Liver (tissue), 9 donors: ENCODE data around the gene RPTOR. TPM values are rescaled to one million over a fixed set of nuclear protein-coding genes. Genes with fewer than 3 reads are reported as not detected.

Experiments
- DNase-seq: peaks from one replicate; pipeline ENCODE4 v3.0.0-alpha.2; 2017; ENCODE audit warnings: low spot score
- H3K27ac ChIP-seq, 2 donors: one replicate each; pipeline ENCODE4 v1.7.0; 2013; ENCODE audit warnings: inconsistent platforms in 2 of 2, low read length in 2 of 2, control low read depth in 1 of 2, low read depth in 1 of 2, mild to moderate bottlenecking in 1 of 2
- H3K27me3 ChIP-seq, 4 donors: one replicate each; pipeline versions ENCODE4 v1.6.1 to v1.7.0; 2013; ENCODE audit warnings: low read length in 3 of 4, inconsistent platforms in 1 of 4, mild to moderate bottlenecking in 1 of 4, moderate library complexity in 1 of 4; ENCODE audit not compliant: control insufficient read depth in 4 of 4, insufficient read depth in 4 of 4
- H3K36me3 ChIP-seq, 4 donors: one replicate each; pipeline versions ENCODE4 v1.6.1 to v1.7.0; 2013; ENCODE audit warnings: low read length in 3 of 4, mild to moderate bottlenecking in 3 of 4, low read depth in 1 of 4, moderate library complexity in 1 of 4; ENCODE audit not compliant: control insufficient read depth in 4 of 4, insufficient read depth in 3 of 4
- H3K4me1 ChIP-seq, 4 donors: one replicate each; pipeline versions ENCODE4 v1.6.1 to v1.7.0; 2013; ENCODE audit warnings: low read length in 3 of 4, mild to moderate bottlenecking in 3 of 4, moderate library complexity in 1 of 4; ENCODE audit not compliant: control insufficient read depth in 4 of 4, insufficient read depth in 4 of 4
- H3K4me3 ChIP-seq, 3 donors: one replicate each; pipeline versions ENCODE4 v1.6.1 to v1.7.0; 2013; ENCODE audit warnings: low read length in 3 of 3, control low read depth in 1 of 3, low read depth in 1 of 3, mild to moderate bottlenecking in 1 of 3
- H3K9ac ChIP-seq, 2 donors: one replicate each; pipeline ENCODE4 v1.7.0; 2013; ENCODE audit warnings: low read length in 2 of 2, mild to moderate bottlenecking in 2 of 2, moderate library complexity in 2 of 2, control low read depth in 1 of 2, low read depth in 1 of 2
- H3K9me3 ChIP-seq, 4 donors: one replicate each; pipeline versions ENCODE4 v1.6.1 to v1.7.0; 2013; ENCODE audit warnings: low read length in 3 of 4; ENCODE audit not compliant: control insufficient read depth in 4 of 4
- ATF3 ChIP-seq: IDR thresholded peaks from 2 replicates; pipeline ENCODE4 v1.6.1; 2016; ENCODE audit warnings: antibody characterized with exemption
- CTCF ChIP-seq: fragments of 150-350 bp; IDR thresholded peaks from 2 replicates; pipeline ENCODE4 v1.5.1; 2017; ENCODE audit warnings: improper control_type of control experiment, low read depth, low read length; ENCODE audit not compliant: missing input control
- EGR1 ChIP-seq, 2 donors: IDR thresholded peaks; 2 replicates each; pipeline ENCODE4 v1.6.1; 2016 to 2018; ENCODE audit warnings: antibody characterized with exemption in 2 of 2, low read depth in 2 of 2
- FOXA2 ChIP-seq: IDR thresholded peaks from 2 replicates; pipeline ENCODE4 v1.6.1; 2016; ENCODE audit warnings: antibody characterized with exemption
- GABPA ChIP-seq, 2 donors: IDR thresholded peaks in 1 of 2; conservative IDR thresholded peaks in 1 of 2; 2 replicates each; pipeline ENCODE4 v1.6.1; 2016; ENCODE audit warnings: antibody characterized with exemption in 2 of 2, mild to moderate bottlenecking in 1 of 2, moderate library complexity in 1 of 2
- HNF4A ChIP-seq, 2 donors: conservative IDR thresholded peaks; 2 replicates each; pipeline ENCODE4 v1.6.1; 2016; ENCODE audit warnings: antibody characterized with exemption in 2 of 2, mild to moderate bottlenecking in 2 of 2
- HNF4G ChIP-seq: IDR thresholded peaks from 2 replicates; pipeline ENCODE4 v1.6.1; 2016; ENCODE audit warnings: antibody characterized with exemption
- JUND ChIP-seq, 2 donors: IDR thresholded peaks; 2 replicates each; pipeline ENCODE4 v1.6.1; 2016; ENCODE audit warnings: antibody characterized with exemption in 2 of 2
- MAX ChIP-seq: IDR thresholded peaks from 2 replicates; pipeline ENCODE4 v1.6.1; 2016; ENCODE audit warnings: antibody characterized with exemption
- NR2F2 ChIP-seq: IDR thresholded peaks from 2 replicates; pipeline ENCODE4 v1.6.1; 2016; ENCODE audit warnings: antibody characterized with exemption
- RAD21 ChIP-seq, 2 donors: IDR thresholded peaks; 2 replicates each; pipeline ENCODE4 v1.6.1; 2016; ENCODE audit warnings: antibody characterized with exemption in 2 of 2, mild to moderate bottlenecking in 2 of 2
- REST ChIP-seq: IDR thresholded peaks from 2 replicates; pipeline ENCODE4 v1.6.1; 2016; ENCODE audit warnings: antibody characterized with exemption, mild to moderate bottlenecking
- RXRA ChIP-seq, 2 donors: IDR thresholded peaks; 2 replicates each; pipeline ENCODE4 v1.6.1; 2017 to 2018; ENCODE audit warnings: antibody characterized with exemption in 2 of 2, mild to moderate bottlenecking in 1 of 2
- SP1 ChIP-seq: IDR thresholded peaks from 2 replicates; pipeline ENCODE4 v1.6.1; 2018; ENCODE audit warnings: antibody characterized with exemption, mild to moderate bottlenecking
- TAF1 ChIP-seq: conservative IDR thresholded peaks from 2 replicates; pipeline ENCODE4 v1.6.1; 2016; ENCODE audit warnings: antibody characterized with exemption, mild to moderate bottlenecking
- YY1 ChIP-seq: IDR thresholded peaks from 2 replicates; pipeline ENCODE4 v1.6.1; 2016; ENCODE audit warnings: antibody characterized with exemption, mild to moderate bottlenecking
- ZBTB33 ChIP-seq: IDR thresholded peaks from 2 replicates; pipeline ENCODE4 v1.6.1; 2016; ENCODE audit warnings: antibody characterized with exemption
- WGBS: extraction: QIAGEN DNeasy Blood & Tissue Kit; methylation state at CpG from one replicate; pipeline ENCODE4 v1.1.7; 2013; 5-methylcytosine and 5-hydroxymethylcytosine counted together
- polyA plus RNA-seq, 2 donors: library from polyadenylated mRNA; stranded (reverse) in 1 of 2; unstranded in 1 of 2; fragments of 200-250 nt in 1 of 2; fragments of >200 nt in 1 of 2; fragmentation: Nextera tagmentation in 1 of 2; extraction: Ambion mirVana in 1 of 2; gene quantifications; one replicate each; pipeline versions ENCODE4 v1.2.1 to v1.2.3, GENCODE V29; 2013 to 2015
- total RNA-seq, 2 donors: library from RNA; depleted of rRNA; stranded (reverse); fragments of >200 nt; gene quantifications; one replicate each; pipeline ENCODE4 v1.2.3, GENCODE V29; 2014
- donor health status: healthy.
- donor health status: healthy.
- donor health status: healthy.
- donor health status: healthy.
- donor health status: healthy.

The RPTOR gene
- total and polyA plus RNA-seq, 4 donors = 4.8 to 25.4 (median 11.6) TPM

- WGBS = 90% methylated on average over 7 of the region's 7 CpGs
- no peak overlapping the region for H3K4me3 ChIP-seq
- no peaks in the 10 kb centered on the region for H3K27me3 ChIP-seq
- TF ChIP-seq HNF4A (conservative IDR thresholded peaks at IDR 0.05) (no peak), EGR1 (IDR thresholded peaks at IDR 0.05; ENCODE audit: low read depth in 2 of 2) (no peak), ZBTB33 (no peak), CTCF (no peak), ATF3 (no peak), RXRA (IDR thresholded peaks at IDR 0.05) (no peak), HNF4G (no peak), FOXA2 (no peak), REST (no peak), TAF1 (no peak), NR2F2 (no peak), RAD21 (IDR thresholded peaks at IDR 0.05) (no peak), JUND (IDR thresholded peaks at IDR 0.05) (no peak), SP1 (no peak), GABPA (IDR thresholded peaks at IDR 0.05 in 1 of 2, conservative IDR thresholded peaks at IDR 0.05 in 1 of 2) (no peak), MAX (no peak)
- H3K27ac ChIP-seq = no peak overlapping the region
- peaks cover 0 to 5% (median 0%) of the 10 kb centered on the region in 4 donors for H3K4me1 ChIP-seq
- no peak overlapping the region for H3K9ac ChIP-seq
- H3K9me3 ChIP-seq = peaks cover 0 to 3% (median 0%) of the 10 kb centered on the region in 4 donors
- H3K36me3 ChIP-seq = peaks cover 0 to 2% (median 0%) of the 10 kb centered on the region in 4 donors
- DNase-seq = no peak
Measured at GRCh38 chr17:80731323-80731722, 186.7 kb downstream of the RPTOR start.

GRCh38 chr17:80732268-80732667, 187.6 kb downstream of the RPTOR start:
- peaks cover 0 to 2% (median 0%) of the 10 kb centered on the region in 4 donors for H3K36me3 ChIP-seq
- WGBS = 96% methylated on average over 7 of the region's 7 CpGs
- no peaks in the 10 kb centered on the region for H3K27me3 ChIP-seq
- DNase-seq = no peak
- no peak overlapping the region for H3K4me3 ChIP-seq
- H3K27ac ChIP-seq = no peak overlapping the region
- no peak overlapping the region for H3K9ac ChIP-seq
- peaks cover 0 to 3% (median 0%) of the 10 kb centered on the region in 4 donors for H3K4me1 ChIP-seq
- no peaks in the 10 kb centered on the region for H3K9me3 ChIP-seq
- TF ChIP-seq TAF1 (no peak), REST (no peak), YY1 (no peak), RAD21 (IDR thresholded peaks at IDR 0.05) (no peak), ATF3 (no peak), GABPA (IDR thresholded peaks at IDR 0.05 in 1 of 2, conservative IDR thresholded peaks at IDR 0.05 in 1 of 2) (no peak), ZBTB33 (no peak), HNF4G (no peak), RXRA (IDR thresholded peaks at IDR 0.05) (no peak), EGR1 (IDR thresholded peaks at IDR 0.05; ENCODE audit: low read depth in 2 of 2) (no peak), SP1 (no peak), MAX (no peak)
